GM12878 (cell line): ENCODE data around the gene CLDN10. TPM values are rescaled to one million over a fixed set of nuclear protein-coding genes. Genes with fewer than 3 reads are reported as not detected.

Source experiments
- ATAC-seq: fragments of 200-7000 bp; cut with Tn5 transposase; 3 replicates; pipeline ENCODE4 v1.9.1; 2020; ENCODE audit warnings: mild to moderate bottlenecking, moderate library complexity
- BruUV-seq: library from RNA; stranded (reverse); fragments of 400-500 nt; replicated peaks from 2 replicates; lab custom pipeline; 2021; lab: Mats Ljungman, UMichigan
- CTCF ChIA-PET: fragments of 300-600 bp; sonication (Branson Sonifier 250); formaldehyde crosslinking; extraction: SDS; loops from one replicate; lab custom pipeline; 2021; ENCODE audit warnings: inconsistent platforms; lab: Yijun Ruan, JAX
- POLR2A ChIA-PET: fragments of 350-600 bp; formaldehyde crosslinking; extraction: SDS; loops from one replicate; lab custom pipeline; 2021; ENCODE audit warnings: inconsistent platforms; lab: Charles Lee
- RAD21 ChIA-PET: fragments of 300-600 bp; sonication (Branson Sonifier 250); formaldehyde crosslinking; loops from one replicate; lab custom pipeline; 2023; ENCODE audit warnings: antibody characterized with exemption; ENCODE audit not compliant: unreplicated experiment; lab: Charles Lee
- SMC1A ChIA-PET: fragments of 300-600 bp; sonication (Branson Sonifier 250); formaldehyde crosslinking; loops from one replicate; lab custom pipeline; 2023; ENCODE audit not compliant: unreplicated experiment, uncharacterized antibody; lab: Charles Lee
- DNase-seq: peaks from one replicate; pipeline ENCODE4 v3.0.0-alpha.2; 2011; ENCODE audit warnings: low read depth, low spot score
- FAIRE-seq: peaks from 3 replicates; lab custom pipeline; 2011; peaks lifted over from hg19 to GRCh38; lab: Jason Lieb, UNC
- H2AFZ ChIP-seq: 2 replicates; pipeline ENCODE4 v1.6.0; 2011; ENCODE audit warnings: low read depth, low read length, control low read depth; ENCODE audit not compliant: control insufficient read depth
- H3K27ac ChIP-seq: 2 replicates; pipeline ENCODE4 v1.5.1; 2011; ENCODE audit warnings: control low read depth; ENCODE audit not compliant: control insufficient read depth, insufficient read depth
- H3K27me3 ChIP-seq, 2 experiments: replicated peaks in 1 of 2; 2 replicates each; pipeline versions ENCODE4 v1.6.0 to v1.6.1; 2011; ENCODE audit warnings: low read length in 1 of 2; ENCODE audit not compliant: control insufficient read depth in 2 of 2, insufficient read depth in 2 of 2
- H3K36me3 ChIP-seq, 2 experiments: 2 replicates each; pipeline ENCODE4 v1.5.1; 2011; ENCODE audit warnings: low read length in 1 of 2; ENCODE audit not compliant: control insufficient read depth in 2 of 2, insufficient read depth in 2 of 2
- H3K4me1 ChIP-seq: 2 replicates; pipeline ENCODE4 v1.6.1; 2011; ENCODE audit warnings: mild to moderate bottlenecking, low read length, moderate library complexity, mixed read lengths; ENCODE audit not compliant: control insufficient read depth, insufficient read depth
- H3K4me2 ChIP-seq: 2 replicates; pipeline ENCODE4 v1.6.0; 2011; ENCODE audit warnings: control low read depth; ENCODE audit not compliant: control insufficient read depth, insufficient read depth
- H3K4me3 ChIP-seq: fragments of 200-600 bp; sonication (generic); 2 replicates; pipeline ENCODE4 v1.5.1; 2016
- H3K79me2 ChIP-seq: 2 replicates; pipeline ENCODE4 v1.6.0; 2011; ENCODE audit warnings: low read length; ENCODE audit not compliant: control insufficient read depth, insufficient read depth
- H3K9ac ChIP-seq: 2 replicates; pipeline ENCODE4 v1.8.0; 2011; ENCODE audit warnings: low read length, control low read depth, mixed read lengths; ENCODE audit not compliant: control insufficient read depth, insufficient read depth
- H3K9me3 ChIP-seq: replicated peaks from 3 replicates; pipeline ENCODE4 v1.5.1; 2011; ENCODE audit warnings: mild to moderate bottlenecking, low read length; ENCODE audit not compliant: control insufficient read depth, insufficient read depth
- H4K20me1 ChIP-seq: 2 replicates; pipeline ENCODE4 v1.6.0; 2011; ENCODE audit not compliant: control insufficient read depth, insufficient read depth
- BCL3 ChIP-seq: IDR thresholded peaks from 2 replicates; pipeline ENCODE4 v1.6.1; 2011; ENCODE audit warnings: borderline replicate concordance, low read depth, mild to moderate bottlenecking, moderate library complexity, low read length; ENCODE audit not compliant: insufficient read depth, poor library complexity, severe bottlenecking
- CBX5 ChIP-seq: sonication (generic); IDR thresholded peaks from 2 replicates; pipeline ENCODE4 v1.6.1; 2016; ENCODE audit warnings: low read depth, moderate library complexity, mild to moderate bottlenecking, inconsistent platforms
- FOXM1 ChIP-seq: IDR thresholded peaks from 2 replicates; pipeline ENCODE4 v1.6.1; 2012; ENCODE audit warnings: low read depth, mild to moderate bottlenecking, inconsistent platforms, low read length, moderate library complexity
- HCFC1 ChIP-seq: fragments of 150-350 bp; IDR thresholded peaks from 2 replicates; pipeline ENCODE4 v1.6.1; 2014; ENCODE audit warnings: low read length
- HDGF ChIP-seq: fragments of 450-650 bp; IDR thresholded peaks from 2 replicates; pipeline ENCODE4 v1.6.1; 2016; ENCODE audit warnings: antibody characterized with exemption
- KAT2A ChIP-seq: conservative IDR thresholded peaks from 2 replicates; pipeline ENCODE4 v1.6.1; 2011; ENCODE audit warnings: low read depth, low read length; ENCODE audit not compliant: control insufficient read depth
- KLF5 ChIP-seq: fragments of 450-650 bp; IDR thresholded peaks from 2 replicates; pipeline ENCODE4 v1.6.1; 2014; ENCODE audit warnings: mild to moderate bottlenecking; ENCODE audit not compliant: partially characterized antibody
- MTA2 ChIP-seq: fragments of 450-650 bp; IDR thresholded peaks from 2 replicates; pipeline ENCODE4 v1.6.1; 2016; ENCODE audit warnings: low read depth, mild to moderate bottlenecking, moderate library complexity
- MTA3 ChIP-seq: IDR thresholded peaks from 2 replicates; pipeline ENCODE4 v1.6.1; 2012; ENCODE audit warnings: low read length, inconsistent platforms, borderline replicate concordance
- MXI1 ChIP-seq: fragments of 150-350 bp; IDR thresholded peaks from 2 replicates; pipeline ENCODE4 v1.6.1; 2011; ENCODE audit warnings: low read depth, mild to moderate bottlenecking, inconsistent platforms, low read length, improper control_type of control experiment
- NFYB ChIP-seq: IDR thresholded peaks from 2 replicates; pipeline ENCODE4 v1.6.1; 2011; ENCODE audit warnings: low read depth, mild to moderate bottlenecking, low read length, improper control_type of control experiment, moderate library complexity; ENCODE audit not compliant: insufficient read depth
- PAX8 ChIP-seq: fragments of 450-650 bp; IDR thresholded peaks from 2 replicates; pipeline ENCODE4 v1.6.1; 2017; ENCODE audit warnings: mild to moderate bottlenecking, moderate library complexity
- PRDM15 ChIP-seq: fragments of 450-650 bp; formaldehyde crosslinking; IDR thresholded peaks from 2 replicates; pipeline ENCODE4 v1.4.0; 2020; ENCODE audit warnings: mild to moderate bottlenecking, moderate library complexity
- SMC3 ChIP-seq: IDR thresholded peaks from 2 replicates; pipeline ENCODE4 v1.6.1; 2011; ENCODE audit warnings: low read length, improper control_type of control experiment, borderline replicate concordance
- SRF ChIP-seq, 2 experiments: IDR thresholded peaks; 2 replicates each; pipeline ENCODE4 v1.6.1; 2011; ENCODE audit warnings: low read depth in 2 of 2, low read length in 2 of 2, mild to moderate bottlenecking in 1 of 2, moderate library complexity in 1 of 2
- WGBS: methylation state at CpG from one replicate; pipeline ENCODE4 v1.1.6; 2016; ENCODE audit warnings: low lambda C conversion rate; ENCODE audit not compliant: insufficient replicate concordance, insufficient coverage; ENCODE audit errors: missing lambda C conversion rate; 5-methylcytosine and 5-hydroxymethylcytosine counted together
- in situ Hi-C: fragments of 300-500 bp; cut with MboI; formaldehyde crosslinking; loops from 9 replicates; pipeline ENCODE4 v1.14.3; 2018; ENCODE audit warnings: mixed read lengths
- intact Hi-C: fragments of 100-400 bp; cut with micrococcal nuclease; formaldehyde crosslinking; loops from one replicate; pipeline ENCODE4 v1.14.2; 2022; ENCODE audit not compliant: unreplicated experiment
- polyA plus RNA-seq, 11 experiments: library from polyadenylated mRNA; depleted of rRNA in 4 of 11; unstranded in 6 of 11; stranded (reverse) in 5 of 11; fragments of >200 nt; fragmentation: Nextera tagmentation in 4 of 11; fragmentation: Illumina TruSeq in 1 of 11; extraction: Ambion mirVana in 4 of 11; extraction: Trizol in 1 of 11; gene quantifications; 1 replicate in 1 of 11; 2 replicates in 10 of 11; pipeline versions ENCODE4 v1.2.1 to v1.2.3, GENCODE V29; 2011 to 2016; ENCODE audit warnings: inconsistent platforms in 2 of 11, missing spikeins in 2 of 11, low read depth in 1 of 11
- total RNA-seq, 4 experiments: library from RNA; depleted of rRNA in 3 of 4; stranded (reverse); fragments of >200 nt in 3 of 4; fragmentation: Illumina TruSeq in 1 of 4; extraction: Trizol in 1 of 4; gene quantifications; 2 replicates each; pipeline versions ENCODE4 v1.2.1 to v1.2.3, GENCODE V29; 2013 to 2021
- TF ChIP-seq, protein P1 (sequence below): fragments of 450-650 bp; conservative IDR thresholded peaks from 2 replicates; pipeline ENCODE4 v1.6.1; 2017; ENCODE audit warnings: mild to moderate bottlenecking, moderate library complexity

Gene CLDN10
- total and polyA plus RNA-seq, 10 of the 15 experiments (the other 5 are each of a cell fraction or from before 2014, with no cell fraction given), result not detected

DNA sequence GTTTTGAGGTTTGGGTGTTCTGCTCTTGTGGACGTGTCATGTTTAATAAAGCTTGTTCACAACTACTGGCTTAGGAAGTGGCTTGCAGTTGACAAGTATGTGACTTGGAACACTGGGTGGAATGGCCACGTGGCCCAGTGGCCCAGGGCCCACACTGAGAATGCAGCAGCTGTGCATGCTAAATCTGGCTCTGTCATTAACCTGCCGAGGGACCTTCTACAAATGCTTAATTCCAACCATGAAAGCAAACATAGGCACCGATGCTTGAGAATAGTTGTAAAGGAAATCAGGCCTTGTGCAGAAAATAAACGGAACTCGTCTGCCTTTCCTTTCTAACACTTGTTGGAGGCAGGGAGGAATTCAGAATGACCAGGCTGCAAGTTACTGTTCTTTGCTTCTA is 11.6 kb upstream of the CLDN10 start (continued):
- TF ChIP-seq PRDM15, result no peak
- no peak for TF ChIP-seq NFYB
- TF ChIP-seq FOXM1, result no peak
- no peak for TF ChIP-seq MTA2
- TF ChIP-seq HDGF, result no peak
- no peak for TF ChIP-seq SMC3
- TF ChIP-seq PAX8, result no peak

DNA sequence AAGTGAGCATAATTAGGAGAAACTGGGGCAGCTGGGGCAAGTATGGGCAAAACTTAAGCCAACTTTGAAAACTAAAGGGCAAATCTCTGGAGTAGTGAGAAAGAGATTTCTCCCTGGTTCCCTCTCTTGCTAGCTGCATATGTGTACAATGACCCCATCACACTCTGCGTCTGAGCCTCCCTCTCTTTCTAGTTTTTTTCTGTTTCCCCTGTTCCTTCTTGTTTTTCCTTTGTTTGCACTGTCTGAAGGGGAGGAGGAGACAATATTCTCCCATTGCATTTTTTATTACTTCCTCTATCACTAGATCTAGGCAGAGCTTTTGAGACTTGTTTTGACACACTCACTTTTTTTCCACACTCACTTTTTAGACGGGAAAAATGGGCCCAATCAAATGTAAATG is 11.2 kb upstream of the CLDN10 start:
- Histone ChIP-seq H3K4me3 (no peak overlapping the region), H3K36me3 (no peaks in the 10 kb centered on the region), H3K27ac (no peak overlapping the region), H3K9ac (no peak overlapping the region), H3K4me2 (no peak overlapping the region), H3K4me1 (no peaks in the 10 kb centered on the region), H3K9me3 (no peaks in the 10 kb centered on the region), H2AFZ (no peak overlapping the region), H3K79me2 (no peaks in the 10 kb centered on the region), H4K20me1 (no peaks in the 10 kb centered on the region), H3K27me3 (peaks cover 0 to 3% of the 10 kb centered on the region in 2 experiments; a peak in 2 of 4 replicates)
- in situ Hi-C loops, result no loop called here
- no TSS peak for BruUV-seq
- no peak for FAIRE-seq
- POLR2A ChIA-PET, result no interaction called here
- intact Hi-C loops, result no loop called here
- SMC1A ChIA-PET, result interaction anchor here (0.6 kb wide), 1 partner anchor 234 kb away, joined by 3 read pairs; no protein-coding TSS in a partner anchor
- WGBS, result 42% methylated on average over 2 of the region's 2 CpGs
- no peak for ATAC-seq
- no peak for TF ChIP-seq KAT2A
- no peak for TF ChIP-seq CBX5
- no peak for TF ChIP-seq KLF5
- no peak for TF ChIP-seq HCFC1
- TF ChIP-seq MXI1, result no peak
- TF ChIP-seq MTA3, result no peak
- TF ChIP-seq NFYB, result no peak
- TF ChIP-seq SRF (IDR thresholded peaks at IDR 0.05; ENCODE audit: low read depth in 2 of 2, low read length in 2 of 2), result no peak
- TF ChIP-seq, protein P1, sequence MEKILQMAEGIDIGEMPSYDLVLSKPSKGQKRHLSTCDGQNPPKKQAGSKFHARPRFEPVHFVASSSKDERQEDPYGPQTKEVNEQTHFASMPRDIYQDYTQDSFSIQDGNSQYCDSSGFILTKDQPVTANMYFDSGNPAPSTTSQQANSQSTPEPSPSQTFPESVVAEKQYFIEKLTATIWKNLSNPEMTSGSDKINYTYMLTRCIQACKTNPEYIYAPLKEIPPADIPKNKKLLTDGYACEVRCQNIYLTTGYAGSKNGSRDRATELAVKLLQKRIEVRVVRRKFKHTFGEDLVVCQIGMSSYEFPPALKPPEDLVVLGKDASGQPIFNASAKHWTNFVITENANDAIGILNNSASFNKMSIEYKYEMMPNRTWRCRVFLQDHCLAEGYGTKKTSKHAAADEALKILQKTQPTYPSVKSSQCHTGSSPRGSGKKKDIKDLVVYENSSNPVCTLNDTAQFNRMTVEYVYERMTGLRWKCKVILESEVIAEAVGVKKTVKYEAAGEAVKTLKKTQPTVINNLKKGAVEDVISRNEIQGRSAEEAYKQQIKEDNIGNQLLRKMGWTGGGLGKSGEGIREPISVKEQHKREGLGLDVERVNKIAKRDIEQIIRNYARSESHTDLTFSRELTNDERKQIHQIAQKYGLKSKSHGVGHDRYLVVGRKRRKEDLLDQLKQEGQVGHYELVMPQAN, result no peak
- no peak for TF ChIP-seq BCL3
- CTCF ChIA-PET, result interaction anchor here (6.2 kb wide), 1 partner anchor 292 kb away, joined by 110 read pairs; no protein-coding TSS in a partner anchor
- no peak for DNase-seq
- RAD21 ChIA-PET, result interaction anchor here (0.7 kb wide), 1 partner anchor 120 kb away, joined by 4 read pairs; no protein-coding TSS in a partner anchor
